Measurements from ENCODE around the gene CENPL. TPM values are rescaled to one million over a fixed set of nuclear protein-coding genes. Genes with fewer than 3 reads are reported as not detected.

The CENPL gene
- total and polyA plus RNA-seq, 9 of the 15 experiments (the other 6 are each of a cell fraction or from before 2014, with no cell fraction given), result 33.0 to 52.7 (median 39.7) TPM

- no peak for TF ChIP-seq MGA (IDR thresholded peaks at IDR 0.05)
- TF ChIP-seq ZNF431 (CRISPR knock-in tag; IDR thresholded peaks at IDR 0.05), result no peak
- no peak for TF ChIP-seq THRB (CRISPR knock-in tag; conservative IDR thresholded peaks at IDR 0.05)
Measured at GRCh38 chr1:173862769-173863223, 38.1 kb upstream of the CENPL start (continued).
